B cell (primary cell): ENCODE data around the gene TRIM52.

Experiments
- CTCF ChIP-seq: fragments of 200-600 bp; IDR thresholded peaks from one replicate; pipeline ENCODE4 v1.8.0; 2022; ENCODE audit warnings: antibody characterized with exemption, mild to moderate bottlenecking
- EZH2 ChIP-seq: IDR thresholded peaks from 2 replicates; pipeline ENCODE4 v1.6.1; 2012; ENCODE audit warnings: borderline replicate concordance, low read depth, mild to moderate bottlenecking, moderate library complexity, low read length; ENCODE audit not compliant: insufficient read depth, poor library complexity, severe bottlenecking

DNA sequence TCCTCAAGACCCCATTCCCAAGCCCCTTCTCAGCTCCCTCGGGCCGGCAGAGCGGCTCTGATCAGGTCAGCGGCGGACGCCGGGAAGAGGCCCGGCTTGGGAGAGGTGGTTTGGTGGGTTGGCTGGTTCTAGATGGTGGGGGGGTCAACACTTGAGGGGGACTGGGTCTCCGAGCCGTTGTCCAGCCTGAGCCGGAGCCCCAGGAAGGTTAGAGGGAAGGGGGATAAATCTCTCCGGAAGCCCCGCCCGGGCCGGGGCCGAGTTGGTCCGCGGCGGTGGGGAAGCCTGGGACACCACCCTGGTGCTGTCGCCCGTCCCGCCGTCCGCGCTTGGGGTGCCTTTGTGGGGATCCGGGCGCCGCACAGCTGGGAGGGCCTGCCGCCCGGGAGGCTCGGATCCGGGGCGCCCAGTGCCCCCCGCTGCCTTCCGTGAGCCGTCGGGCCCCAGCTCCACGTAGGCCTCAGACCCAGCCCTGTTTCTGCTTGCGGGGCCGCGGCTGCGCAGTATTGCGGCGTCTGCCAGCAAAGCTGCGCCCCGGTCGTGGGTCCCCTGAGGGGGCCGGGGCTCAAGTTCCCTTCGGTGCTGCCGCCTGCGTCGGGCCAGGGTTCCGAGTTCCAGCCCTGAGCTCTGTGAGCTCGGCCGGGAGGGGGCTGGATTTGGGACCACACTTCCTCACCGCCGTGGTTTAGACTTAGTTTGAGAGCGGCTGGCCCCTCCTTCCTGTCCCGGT, 542 bp upstream of the TRIM52 start:
- TF ChIP-seq CTCF (no peak), EZH2 (no peak)
